DND-41 (cell line): ENCODE measurements around the gene SYDE2.
"Not testable (repeated sequence)": the region's sequence is repeated elsewhere in the genome, so short reads cannot be mapped to it uniquely, and the experiment has no call there.

ENCODE experiments used
- ATAC-seq: fragments of 200-7000 bp; cut with Tn5 transposase; 3 replicates; pipeline ENCODE4 v1.9.1; 2021; ENCODE audit warnings: low read depth; ENCODE audit not compliant: insufficient read depth
- DNase-seq: peaks from one replicate; pipeline ENCODE4 v3.0.0-alpha.2; 2020
- H2AFZ ChIP-seq: 2 replicates; pipeline ENCODE4 v1.6.0; 2012; ENCODE audit warnings: low read depth, low read length
- H3K27ac ChIP-seq: 2 replicates; pipeline ENCODE4 v1.5.1; 2012; ENCODE audit warnings: low read length, inconsistent platforms
- H3K27me3 ChIP-seq: fragments of 200-600 bp; sonication (generic); 2 replicates; pipeline ENCODE4 v1.6.0; 2012; ENCODE audit warnings: low read length, mild to moderate bottlenecking, inconsistent platforms; ENCODE audit not compliant: insufficient read depth, poor library complexity
- H3K36me3 ChIP-seq: 2 replicates; pipeline ENCODE4 v1.5.1; 2012; ENCODE audit warnings: low read length, inconsistent platforms; ENCODE audit not compliant: insufficient read depth
- H3K4me1 ChIP-seq: 2 replicates; pipeline ENCODE4 v1.5.1; 2012; ENCODE audit warnings: mild to moderate bottlenecking, low read length; ENCODE audit not compliant: insufficient read depth
- H3K4me2 ChIP-seq: 2 replicates; pipeline ENCODE4 v1.6.0; 2012; ENCODE audit warnings: mild to moderate bottlenecking, moderate library complexity, low read length, inconsistent platforms; ENCODE audit not compliant: insufficient read depth
- H3K4me3 ChIP-seq, 2 experiments: fragments of 200-600 bp in 1 of 2; shearing (Covaris generic) in 1 of 2; 2 replicates each; pipeline ENCODE4 v1.5.1; 2012 to 2016; ENCODE audit warnings: inconsistent platforms in 2 of 2, low read length in 2 of 2, mild to moderate bottlenecking in 2 of 2, low read depth in 1 of 2, moderate library complexity in 1 of 2
- H3K79me2 ChIP-seq: 2 replicates; pipeline ENCODE4 v1.6.0; 2012; ENCODE audit warnings: low read length, inconsistent platforms; ENCODE audit not compliant: insufficient read depth
- H3K9ac ChIP-seq: 2 replicates; pipeline ENCODE4 v1.6.0; 2012; ENCODE audit warnings: low read depth, mild to moderate bottlenecking, inconsistent platforms, low read length, moderate library complexity
- H3K9me3 ChIP-seq: 2 replicates; pipeline ENCODE4 v1.5.1; 2012; ENCODE audit warnings: low read length, moderate library complexity, mild to moderate bottlenecking, inconsistent platforms; ENCODE audit not compliant: insufficient read depth, severe bottlenecking
- H4K20me1 ChIP-seq: 2 replicates; pipeline ENCODE4 v1.6.0; 2012; ENCODE audit warnings: low read length; ENCODE audit not compliant: insufficient read depth
- CTCF ChIP-seq: IDR thresholded peaks from 2 replicates; pipeline ENCODE4 v1.5.1; 2012; ENCODE audit warnings: borderline replicate concordance, low read length, moderate library complexity, mild to moderate bottlenecking; ENCODE audit not compliant: poor library complexity, severe bottlenecking; ENCODE audit errors: extremely low read depth
- EZH2 ChIP-seq: IDR thresholded peaks from 3 replicates; pipeline ENCODE4 v1.6.1; 2012; ENCODE audit warnings: borderline replicate concordance, low read depth, mild to moderate bottlenecking, moderate library complexity, low read length, inconsistent platforms; ENCODE audit not compliant: severe bottlenecking

Gene SYDE2

DNA sequence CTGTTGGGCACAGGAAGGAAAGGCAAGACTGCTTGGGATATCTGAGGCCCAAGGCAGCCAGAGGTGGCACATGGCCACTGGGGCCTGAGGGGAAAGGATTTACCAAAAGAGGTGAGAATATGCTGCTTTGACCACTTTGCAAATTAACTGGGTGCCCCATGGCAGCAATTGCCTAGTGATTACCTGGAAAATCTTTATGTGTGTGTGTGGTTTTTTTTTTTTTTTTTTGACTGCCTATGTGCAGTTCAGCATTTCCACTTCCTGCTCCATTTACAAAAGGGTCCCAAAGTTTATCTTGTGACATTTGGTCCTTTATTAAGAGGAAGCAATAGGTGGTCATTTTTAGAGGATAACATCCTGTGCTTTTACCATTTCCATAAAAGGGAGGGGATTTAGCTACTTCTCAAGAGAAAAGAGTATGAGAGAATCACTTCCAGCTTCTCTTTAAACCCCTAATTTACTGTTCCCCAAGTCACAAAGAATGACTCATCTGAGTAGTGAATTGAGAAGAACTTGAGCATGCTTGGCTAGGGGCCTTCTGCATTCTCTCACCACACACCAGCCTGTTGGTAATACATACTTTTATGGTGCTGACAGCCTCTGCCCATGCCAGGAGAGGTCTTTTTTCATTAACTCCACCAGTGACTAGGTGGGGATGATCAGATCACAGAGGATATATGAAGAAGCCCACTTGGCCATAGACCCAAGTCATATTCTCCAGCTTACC is 52.1 kb downstream of the SYDE2 start:
- Histone ChIP-seq H3K4me3 (no peak overlapping the region), H3K27ac (no peak overlapping the region), H3K9ac (no peak overlapping the region), H4K20me1 (no peaks in the 10 kb centered on the region), H2AFZ (no peak overlapping the region), H3K9me3 (no peaks in the 10 kb centered on the region), H3K4me2 (no peak overlapping the region), H3K27me3 (no peaks in the 10 kb centered on the region), H3K4me1 (0 out of 2 replicates have a peak, but pooled peaks cover 3% of the 10 kb centered on the region), H3K36me3 (no peaks in the 10 kb centered on the region), H3K79me2 (no peaks in the 10 kb centered on the region)
- DNase-seq (no peak), ATAC-seq (no peak)
- TF ChIP-seq EZH2, result no peak
- no peak for TF ChIP-seq CTCF

GRCh38 chr1:85146972-85147359 is 53.9 kb downstream of the SYDE2 start:
- Histone ChIP-seq H3K36me3 (no peaks in the 10 kb centered on the region), H3K27me3 (no peaks in the 10 kb centered on the region), H3K9me3 (no peaks in the 10 kb centered on the region), H3K4me2 (no peak overlapping the region), H3K9ac (no peak overlapping the region), H3K27ac (no peak overlapping the region), H4K20me1 (no peaks in the 10 kb centered on the region), H3K79me2 (no peaks in the 10 kb centered on the region), H3K4me3 (no peak overlapping the region), H3K4me1 (0 out of 2 replicates have a peak, but pooled peaks cover 3% of the 10 kb centered on the region), H2AFZ (no peak overlapping the region)
- no peak for ATAC-seq
- no peak for DNase-seq
- TF ChIP-seq EZH2 (no peak), CTCF (no peak)

DNA sequence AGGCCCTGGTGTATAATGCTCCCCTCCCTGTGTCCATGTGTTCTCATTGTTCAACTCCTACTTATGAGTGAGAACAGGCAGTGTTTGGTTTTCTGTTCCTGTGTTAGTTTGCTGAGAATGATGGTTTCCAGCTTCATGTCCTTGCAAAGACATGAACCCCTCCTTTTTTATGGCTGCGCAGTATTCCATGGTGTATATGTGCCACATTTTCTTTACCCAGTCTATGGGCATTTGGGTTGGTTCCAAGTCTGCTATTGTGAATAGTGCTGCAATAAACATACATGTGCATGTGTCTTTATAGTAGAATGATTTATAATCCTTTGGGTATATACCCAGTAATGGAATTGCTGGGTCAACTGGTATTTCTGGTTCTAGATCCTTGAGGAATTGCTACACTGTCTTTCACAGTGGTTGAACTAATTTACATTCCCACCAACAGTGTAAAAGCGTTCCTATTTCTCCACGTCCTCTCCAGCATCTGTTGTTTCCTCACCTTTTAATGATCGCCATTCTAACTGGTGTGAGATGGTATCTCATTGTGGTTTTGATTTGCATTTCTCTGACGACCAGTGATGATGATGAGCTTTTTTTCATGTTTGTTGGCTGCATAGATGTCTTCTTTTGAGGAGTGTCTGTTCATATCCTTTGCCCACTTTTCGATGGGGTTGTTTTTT is 54.4 kb downstream of the SYDE2 start:
- not testable (repeated sequence) for DNase-seq, H2AFZ ChIP-seq, H3K9ac ChIP-seq, H3K27me3 ChIP-seq, H3K4me3 ChIP-seq, H3K79me2 ChIP-seq, ATAC-seq, H3K27ac ChIP-seq, H3K4me2 ChIP-seq, H4K20me1 ChIP-seq, H3K36me3 ChIP-seq, H3K9me3 ChIP-seq, H3K4me1 ChIP-seq

DNA sequence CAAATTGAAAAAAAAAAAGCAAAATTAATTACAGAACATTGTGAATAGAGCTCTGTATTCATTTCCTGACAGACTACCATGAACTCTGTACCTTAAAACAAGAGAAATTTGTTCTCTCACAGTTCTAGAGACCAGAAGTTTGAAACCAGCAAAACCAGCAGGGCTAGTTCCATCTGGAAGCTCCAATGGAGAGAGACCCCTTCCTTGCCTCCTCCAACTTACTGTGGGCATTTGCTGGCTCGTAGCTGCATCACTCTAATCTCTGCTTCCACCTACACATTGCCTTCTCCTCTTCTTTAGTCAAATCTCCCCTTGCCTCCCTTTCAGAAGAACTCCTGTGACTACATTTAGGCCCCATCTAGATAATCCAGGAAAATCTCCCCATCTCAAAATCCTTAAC is 56.5 kb downstream of the SYDE2 start:
- Histone ChIP-seq H3K9me3 (no peaks in the 10 kb centered on the region), H3K27me3 (no peaks in the 10 kb centered on the region), H3K4me2 (no peak overlapping the region), H3K79me2 (no peaks in the 10 kb centered on the region), H3K4me3 (no peak overlapping the region), H4K20me1 (no peaks in the 10 kb centered on the region), H3K4me1 (0 out of 2 replicates have a peak, but pooled peaks cover 3% of the 10 kb centered on the region), H3K27ac (no peak overlapping the region), H3K9ac (no peak overlapping the region), H3K36me3 (no peaks in the 10 kb centered on the region), H2AFZ (no peak overlapping the region)
- DNase-seq (no peak), ATAC-seq (no peak)
- TF ChIP-seq EZH2 (no peak), CTCF (no peak)
